SK-N-SH (cell line): ENCODE results near the gene SNN. TPM values are rescaled to one million over a fixed set of nuclear protein-coding genes. Genes with fewer than 3 reads are reported as not detected.

ENCODE experiments used
- CTCF ChIA-PET: fragments of 300-600, 350-600 bp; formaldehyde crosslinking; extraction: SDS; loops from one replicate; lab custom pipeline; 2021; lab: Yijun Ruan, JAX
- POLR2A ChIA-PET: fragments of 350-600 bp; sonication (Branson Sonifier 250); formaldehyde crosslinking; extraction: SDS; loops from one replicate; lab custom pipeline; 2020; ENCODE audit warnings: antibody characterized with exemption, inconsistent platforms; lab: Yijun Ruan, JAX
- DNase-seq: peaks from one replicate; pipeline ENCODE4 v3.0.0; 2012
- H2AFZ ChIP-seq: fragments of 200-600 bp; sonication (generic); 2 replicates; pipeline ENCODE4 v1.8.1; 2016; ENCODE audit warnings: antibody characterized with exemption, mild to moderate bottlenecking, low read depth
- H3F3A ChIP-seq: fragments of 200-600 bp; sonication (generic); replicated peaks from 2 replicates; pipeline ENCODE3; 2016; ENCODE audit warnings: antibody characterized with exemption, mild to moderate bottlenecking; ENCODE audit not compliant: insufficient read depth
- H3K27ac ChIP-seq, 2 experiments: fragments of 200-500 bp in 1 of 2; fragments of 200-600 bp in 1 of 2; sonication (Bioruptor generic) in 1 of 2; sonication (generic), shearing (Covaris generic) in 1 of 2; 2 replicates each; pipeline versions ENCODE4 v1.5.1 to v1.6.1; 2014 to 2016; ENCODE audit warnings: low read depth in 2 of 2, inconsistent platforms in 1 of 2, low read length in 1 of 2, mild to moderate bottlenecking in 1 of 2, mixed read lengths in 1 of 2
- H3K27me3 ChIP-seq: fragments of 200-600 bp; sonication (generic), shearing (Covaris generic); 2 replicates; pipeline ENCODE4 v1.6.1; 2016; ENCODE audit warnings: mixed run types; ENCODE audit not compliant: insufficient read depth
- H3K36me3 ChIP-seq, 2 experiments: fragments of 200-500 bp in 1 of 2; fragments of 200-600 bp in 1 of 2; sonication (Bioruptor generic) in 1 of 2; sonication (generic) in 1 of 2; replicated peaks in 1 of 2; 2 replicates each; pipeline versions ENCODE3 to v1.5.1; 2014 to 2016; ENCODE audit warnings: low read length in 1 of 2, mild to moderate bottlenecking in 1 of 2; ENCODE audit not compliant: insufficient read depth in 2 of 2, control insufficient read depth in 1 of 2
- H3K4me1 ChIP-seq, 2 experiments: fragments of 200-500 bp in 1 of 2; fragments of 200-600 bp in 1 of 2; sonication (Bioruptor generic) in 1 of 2; sonication (generic), shearing (Covaris generic) in 1 of 2; 2 replicates each; pipeline versions ENCODE4 v1.5.1 to v1.6.1; 2014 to 2016; ENCODE audit warnings: low read depth in 1 of 2, low read length in 1 of 2, mixed run types in 1 of 2; ENCODE audit not compliant: insufficient read depth in 2 of 2, control insufficient read depth in 1 of 2
- H3K4me2 ChIP-seq: fragments of 200-600 bp; sonication (generic), shearing (Covaris generic); 2 replicates; pipeline ENCODE4 v1.6.1; 2017; ENCODE audit warnings: mixed run types
- H3K4me3 ChIP-seq, 2 experiments: fragments of 200-500 bp in 1 of 2; fragments of 200-600 bp in 1 of 2; sonication (Bioruptor generic) in 1 of 2; sonication (generic), shearing (Covaris generic) in 1 of 2; 2 replicates each; pipeline versions ENCODE4 v1.5.1 to v1.8.1; 2014 to 2016; ENCODE audit warnings: low read depth in 2 of 2, inconsistent platforms in 1 of 2, low read length in 1 of 2, mild to moderate bottlenecking in 1 of 2, mixed read lengths in 1 of 2, moderate library complexity in 1 of 2
- H3K79me2 ChIP-seq: fragments of 200-600 bp; sonication (generic); 2 replicates; pipeline ENCODE4 v1.8.1; 2017; ENCODE audit warnings: mild to moderate bottlenecking; ENCODE audit not compliant: insufficient read depth
- H3K9ac ChIP-seq: fragments of 200-600 bp; sonication (generic); 2 replicates; pipeline ENCODE4 v1.6.1; 2017; ENCODE audit warnings: mixed run types
- H3K9me2 ChIP-seq: fragments of 200-600 bp; sonication (generic); 2 replicates; pipeline ENCODE4 v1.6.1; 2017; ENCODE audit warnings: mixed run types
- H3K9me3 ChIP-seq: fragments of 200-600 bp; sonication (generic); 2 replicates; pipeline ENCODE4 v1.6.1; 2017; ENCODE audit warnings: mixed run types, mild to moderate bottlenecking, moderate library complexity
- H4K20me1 ChIP-seq: fragments of 200-600 bp; sonication (generic); 2 replicates; pipeline ENCODE4 v1.6.1; 2017; ENCODE audit warnings: mild to moderate bottlenecking, mixed run types; ENCODE audit not compliant: insufficient read depth
- ELF1 ChIP-seq: IDR thresholded peaks from 2 replicates; pipeline ENCODE4 v1.4.0; 2012
- FOSL2 ChIP-seq: IDR thresholded peaks from 2 replicates; pipeline ENCODE4 v1.4.0; 2012; ENCODE audit warnings: low read depth, mild to moderate bottlenecking, moderate library complexity, borderline replicate concordance
- FOXJ3 ChIP-seq: sonication (generic); formaldehyde crosslinking; IDR thresholded peaks from 2 replicates; pipeline ENCODE4 v1.5.1; 2020; ENCODE audit warnings: mild to moderate bottlenecking, missing genetic modification reagents
- GATA2 ChIP-seq: sonication (generic); formaldehyde crosslinking; IDR thresholded peaks from 2 replicates; pipeline ENCODE4 v1.5.0; 2020; ENCODE audit warnings: mild to moderate bottlenecking, missing genetic modification reagents
- RAD21 ChIP-seq: IDR thresholded peaks from 2 replicates; pipeline ENCODE4 v1.6.1; 2012; ENCODE audit warnings: mild to moderate bottlenecking, low read length
- RCOR1 ChIP-seq: fragments of 150-350 bp; IDR thresholded peaks from 2 replicates; pipeline ENCODE4 v1.6.1; 2017; ENCODE audit warnings: antibody characterized with exemption, low read length
- RFX5 ChIP-seq: IDR thresholded peaks from 2 replicates; pipeline ENCODE4 v1.6.1; 2012; ENCODE audit warnings: mild to moderate bottlenecking, improper control_type of control experiment, low read length
- RXRA ChIP-seq: IDR thresholded peaks from 2 replicates; pipeline ENCODE4 v1.4.0; 2012; ENCODE audit warnings: low read depth, mild to moderate bottlenecking, borderline replicate concordance
- SMC3 ChIP-seq: IDR thresholded peaks from 2 replicates; pipeline ENCODE4 v1.6.1; 2012; ENCODE audit warnings: low read depth, low read length, improper control_type of control experiment
- TCF12 ChIP-seq: IDR thresholded peaks from 2 replicates; pipeline ENCODE4 v1.4.0; 2012
- TEAD4 ChIP-seq: IDR thresholded peaks from 2 replicates; pipeline ENCODE4 v1.4.0; 2012; ENCODE audit warnings: mild to moderate bottlenecking, borderline replicate concordance; ENCODE audit not compliant: insufficient read depth
- WGBS: methylation state at CpG from one replicate; pipeline ENCODE4 v1.1.6; 2017; ENCODE audit warnings: low lambda C conversion rate; 5-methylcytosine and 5-hydroxymethylcytosine counted together
- polyA plus RNA-seq, 3 experiments: library from polyadenylated mRNA; depleted of rRNA; stranded (reverse); fragments of >200 nt; gene quantifications; 2 replicates each; pipeline ENCODE4 v1.2.3, GENCODE V29; 2012
- TF ChIP-seq, protein P1 (sequence below): IDR thresholded peaks from 2 replicates; pipeline ENCODE4 v1.4.0; 2012; ENCODE audit warnings: low read depth, borderline replicate concordance
- TF ChIP-seq, protein P2 (sequence below): IDR thresholded peaks from 2 replicates; pipeline ENCODE4 v1.4.0; 2012; ENCODE audit warnings: low read depth
- TF ChIP-seq, protein P3 (sequence below): IDR thresholded peaks from 2 replicates; pipeline ENCODE4 v1.4.0; 2012; ENCODE audit warnings: low read depth, borderline replicate concordance
- TF ChIP-seq, protein P4 (sequence below): fragments of 150-350 bp; IDR thresholded peaks from 2 replicates; pipeline ENCODE4 v1.6.1; 2016; ENCODE audit warnings: mild to moderate bottlenecking, low read depth, low read length

SNN gene
- polyA plus RNA-seq, 1 of the 3 experiments (the other 2 are of a cell fraction) = 15.4 TPM

DNA sequence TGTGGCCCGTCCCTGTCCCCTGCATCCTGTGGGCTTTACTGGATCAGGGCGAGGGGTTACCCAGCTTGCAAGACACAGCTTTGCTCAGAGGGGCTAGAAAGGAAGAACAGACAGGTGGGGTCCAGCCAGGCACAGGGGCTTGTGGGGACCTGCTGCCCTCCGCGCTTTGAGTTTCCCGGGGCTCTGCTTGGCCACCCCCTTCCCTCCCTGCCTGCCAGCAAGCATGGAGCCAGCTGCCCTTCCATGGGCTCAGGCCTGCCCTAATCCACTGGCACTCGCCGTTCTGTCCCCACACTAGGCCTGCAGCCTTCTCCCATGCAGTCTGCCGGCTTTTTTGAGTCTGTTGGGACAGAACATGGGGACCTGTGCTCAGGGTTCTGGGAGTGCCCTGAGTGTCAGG, 3.4 kb downstream of the SNN start:
- H3K9me3 ChIP-seq = no peaks in the 10 kb centered on the region
- no peak overlapping the region for H3K4me2 ChIP-seq
- H3K79me2 ChIP-seq = peaks cover 12% of the 10 kb centered on the region
- no peak overlapping the region for H3K27ac ChIP-seq
- H2AFZ ChIP-seq = no peak overlapping the region
- 100% methylated on average over 6 of the region's 8 CpGs for WGBS
- H3K4me3 ChIP-seq = no peak overlapping the region
- POLR2A ChIA-PET = no interaction called here
- peaks cover 0 to 23% of the 10 kb centered on the region in 2 experiments; a peak in 1 of 4 replicates for H3K4me1 ChIP-seq
- peaks cover 57% of the 10 kb centered on the region for H4K20me1 ChIP-seq
- CTCF ChIA-PET = no interaction called here
- H3F3A ChIP-seq = peaks cover 9% of the 10 kb centered on the region
- TF ChIP-seq ELF1 (no peak), TCF12 (no peak), FOSL2 (no peak), RCOR1 (no peak), GATA2 (CRISPR knock-in tag) (no peak), RXRA (no peak), FOXJ3 (CRISPR knock-in tag) (no peak), TEAD4 (no peak), RAD21 (no peak), RFX5 (no peak), SMC3 (no peak)
- TF ChIP-seq, protein P1, sequence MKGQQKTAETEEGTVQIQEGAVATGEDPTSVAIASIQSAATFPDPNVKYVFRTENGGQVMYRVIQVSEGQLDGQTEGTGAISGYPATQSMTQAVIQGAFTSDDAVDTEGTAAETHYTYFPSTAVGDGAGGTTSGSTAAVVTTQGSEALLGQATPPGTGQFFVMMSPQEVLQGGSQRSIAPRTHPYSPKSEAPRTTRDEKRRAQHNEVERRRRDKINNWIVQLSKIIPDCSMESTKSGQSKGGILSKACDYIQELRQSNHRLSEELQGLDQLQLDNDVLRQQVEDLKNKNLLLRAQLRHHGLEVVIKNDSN = no peak
- TF ChIP-seq, protein P2, sequence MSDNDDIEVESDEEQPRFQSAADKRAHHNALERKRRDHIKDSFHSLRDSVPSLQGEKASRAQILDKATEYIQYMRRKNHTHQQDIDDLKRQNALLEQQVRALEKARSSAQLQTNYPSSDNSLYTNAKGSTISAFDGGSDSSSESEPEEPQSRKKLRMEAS = no peak
- TF ChIP-seq, protein P3, sequence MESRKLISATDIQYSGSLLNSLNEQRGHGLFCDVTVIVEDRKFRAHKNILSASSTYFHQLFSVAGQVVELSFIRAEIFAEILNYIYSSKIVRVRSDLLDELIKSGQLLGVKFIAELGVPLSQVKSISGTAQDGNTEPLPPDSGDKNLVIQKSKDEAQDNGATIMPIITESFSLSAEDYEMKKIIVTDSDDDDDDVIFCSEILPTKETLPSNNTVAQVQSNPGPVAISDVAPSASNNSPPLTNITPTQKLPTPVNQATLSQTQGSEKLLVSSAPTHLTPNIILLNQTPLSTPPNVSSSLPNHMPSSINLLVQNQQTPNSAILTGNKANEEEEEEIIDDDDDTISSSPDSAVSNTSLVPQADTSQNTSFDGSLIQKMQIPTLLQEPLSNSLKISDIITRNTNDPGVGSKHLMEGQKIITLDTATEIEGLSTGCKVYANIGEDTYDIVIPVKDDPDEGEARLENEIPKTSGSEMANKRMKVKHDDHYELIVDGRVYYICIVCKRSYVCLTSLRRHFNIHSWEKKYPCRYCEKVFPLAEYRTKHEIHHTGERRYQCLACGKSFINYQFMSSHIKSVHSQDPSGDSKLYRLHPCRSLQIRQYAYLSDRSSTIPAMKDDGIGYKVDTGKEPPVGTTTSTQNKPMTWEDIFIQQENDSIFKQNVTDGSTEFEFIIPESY = no peak
- TF ChIP-seq, protein P4, sequence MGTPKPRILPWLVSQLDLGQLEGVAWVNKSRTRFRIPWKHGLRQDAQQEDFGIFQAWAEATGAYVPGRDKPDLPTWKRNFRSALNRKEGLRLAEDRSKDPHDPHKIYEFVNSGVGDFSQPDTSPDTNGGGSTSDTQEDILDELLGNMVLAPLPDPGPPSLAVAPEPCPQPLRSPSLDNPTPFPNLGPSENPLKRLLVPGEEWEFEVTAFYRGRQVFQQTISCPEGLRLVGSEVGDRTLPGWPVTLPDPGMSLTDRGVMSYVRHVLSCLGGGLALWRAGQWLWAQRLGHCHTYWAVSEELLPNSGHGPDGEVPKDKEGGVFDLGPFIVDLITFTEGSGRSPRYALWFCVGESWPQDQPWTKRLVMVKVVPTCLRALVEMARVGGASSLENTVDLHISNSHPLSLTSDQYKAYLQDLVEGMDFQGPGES = no peak
- no peaks in the 10 kb centered on the region for H3K9me2 ChIP-seq
- no peak for DNase-seq
- no peaks in the 10 kb centered on the region for H3K27me3 ChIP-seq
- no peak overlapping the region for H3K9ac ChIP-seq
- peaks cover 0 to 9% of the 10 kb centered on the region in 2 experiments for H3K36me3 ChIP-seq
